IPS-NIHi11 (cell line): ENCODE measurements around the gene FNBP1.
"Not testable (repeated sequence)": the region's sequence is repeated elsewhere in the genome, so short reads cannot be mapped to it uniquely, and the experiment has no call there.

Experiments
- DNase-seq: peaks from one replicate; pipeline ENCODE4 v3.0.0; 2012; ENCODE audit warnings: mixed read lengths, low spot score

The FNBP1 gene

GRCh38 chr9:129952337-129952736, 90.7 kb downstream of the FNBP1 start:
- DNase-seq: no peak

DNA sequence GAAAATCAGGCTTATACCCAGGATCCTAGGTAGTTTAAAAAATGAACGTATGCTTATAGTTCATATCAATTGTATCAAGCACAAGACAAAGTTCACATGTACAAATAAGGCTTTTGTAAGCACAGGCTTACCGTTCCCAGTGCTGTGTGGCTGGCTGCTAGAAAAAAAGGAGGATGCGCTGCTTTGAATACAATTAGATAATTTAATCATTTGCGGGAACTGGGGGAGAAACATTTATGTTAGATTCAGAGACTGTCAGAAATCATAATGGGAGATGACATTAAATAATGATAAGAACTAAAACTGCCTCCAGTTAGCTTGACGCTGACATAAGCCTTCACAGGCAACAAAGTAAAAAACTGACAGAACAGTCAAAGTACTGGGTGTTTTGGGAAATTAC, 93.2 kb downstream of the FNBP1 start:
- no peak for DNase-seq

- DNase-seq: not testable (repeated sequence)
These were observed 94.4 kb downstream of the FNBP1 start for GRCh38 chr9:129948626-129949025.

DNA sequence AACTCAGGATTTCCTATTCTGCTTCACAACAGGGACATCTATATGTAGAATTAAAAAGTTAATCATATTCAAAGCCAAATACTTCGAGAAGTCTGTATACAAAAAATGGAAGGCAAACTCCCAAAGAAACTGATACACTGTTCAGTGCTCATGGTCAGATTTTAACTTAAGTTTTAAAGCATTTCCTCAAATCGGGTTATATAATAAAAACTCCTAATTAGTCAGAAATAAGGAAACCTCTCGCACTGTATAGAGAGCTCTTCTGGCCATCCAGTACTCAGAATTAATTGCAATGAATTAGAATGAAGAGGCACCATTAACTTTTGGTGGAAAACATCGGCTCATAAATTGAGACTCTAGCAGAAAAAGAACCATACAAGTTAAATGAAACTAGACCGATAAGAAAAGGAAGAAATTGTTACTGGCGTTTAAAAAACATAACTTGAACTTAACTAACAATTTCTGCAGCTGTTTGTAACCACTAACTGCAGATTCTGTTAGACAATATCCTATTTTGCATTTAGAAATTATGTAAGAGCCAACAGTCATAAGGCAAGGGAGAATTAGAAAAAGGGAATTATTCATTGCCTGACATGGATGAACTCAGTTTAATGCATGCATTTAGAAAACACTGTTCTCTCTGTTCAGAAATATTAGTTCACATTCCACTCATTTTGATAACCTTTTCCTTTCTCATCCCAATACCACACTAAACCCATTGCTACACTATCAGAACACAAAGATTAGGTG, 96.6 kb downstream of the FNBP1 start:
- no peak for DNase-seq

GRCh38 chr9:129945314-129945713, 97.7 kb downstream of the FNBP1 start:
- no peak for DNase-seq

DNA sequence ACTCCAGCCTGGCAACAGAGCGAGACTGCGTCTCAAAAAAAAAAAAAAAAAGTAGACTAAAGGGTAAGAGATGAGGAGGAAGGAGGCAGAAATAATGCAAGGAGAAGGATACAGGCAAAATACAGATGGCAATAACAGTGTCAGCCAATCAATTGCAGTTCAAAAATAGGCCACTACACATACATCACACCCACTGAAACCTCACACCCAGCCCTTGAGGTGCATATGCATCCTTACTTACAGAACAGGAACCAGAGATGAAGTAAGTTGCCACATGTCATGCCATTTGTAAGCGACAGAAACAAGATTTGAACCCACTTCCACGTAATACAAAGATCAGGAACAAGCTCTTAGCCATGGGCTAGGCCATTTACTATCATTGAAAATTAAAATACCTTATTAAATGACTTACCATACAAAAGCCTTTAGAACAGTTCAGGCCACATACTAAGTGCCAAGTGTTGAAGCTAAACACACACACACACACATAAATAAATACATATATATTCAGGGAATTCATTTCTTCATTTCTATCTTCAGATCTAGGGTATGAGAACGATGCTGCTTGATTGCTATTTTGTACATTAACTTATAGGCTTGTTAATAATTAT, 98.4 kb downstream of the FNBP1 start:
- no peak for DNase-seq

GRCh38 chr9:129939431-129939830, 103.6 kb downstream of the FNBP1 start:
- DNase-seq: no peak

GRCh38 chr9:129938291-129938979, 104.6 kb downstream of the FNBP1 start:
- peak; percentile 27 for DNase-seq

GRCh38 chr9:129937879-129938278, 105.1 kb downstream of the FNBP1 start:
- DNase-seq: not testable (repeated sequence)

- peak; percentile 30 for DNase-seq
These were observed 106.8 kb downstream of the FNBP1 start for GRCh38 chr9:129936222-129936621.

GRCh38 chr9:129934780-129935179, 108.2 kb downstream of the FNBP1 start:
- no peak for DNase-seq

DNA sequence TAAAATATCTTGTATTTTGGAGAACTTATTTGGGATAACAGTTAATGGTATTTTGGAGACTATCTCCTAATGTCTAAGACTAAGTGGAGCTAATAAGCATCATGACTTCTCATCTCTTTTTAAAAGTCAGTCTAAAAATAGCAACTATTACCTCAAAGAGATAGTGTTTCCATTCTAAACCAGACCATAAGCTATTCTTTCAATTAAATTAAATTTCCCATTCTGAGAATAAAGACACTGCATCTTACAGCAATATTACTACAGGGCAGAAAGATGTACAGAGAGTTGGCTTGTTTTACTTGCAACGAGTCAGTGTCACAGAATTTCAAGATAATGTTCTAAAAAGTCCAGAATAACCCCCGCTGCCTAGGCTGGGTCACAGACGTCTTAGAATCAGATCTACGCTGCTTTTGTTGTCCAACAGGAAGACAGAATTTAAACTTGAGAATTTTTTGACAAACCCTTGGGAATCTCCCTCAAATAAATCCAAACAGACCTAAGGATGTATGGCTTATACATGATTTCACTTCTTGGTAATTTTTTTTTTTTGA, 108.9 kb downstream of the FNBP1 start:
- DNase-seq: no peak

GRCh38 chr9:129933185-129934040, 109.6 kb downstream of the FNBP1 start:
- DNase-seq: no peak

- peak; percentile 23 for DNase-seq
These were observed 110.5 kb downstream of the FNBP1 start for GRCh38 chr9:129932303-129933151.

DNA sequence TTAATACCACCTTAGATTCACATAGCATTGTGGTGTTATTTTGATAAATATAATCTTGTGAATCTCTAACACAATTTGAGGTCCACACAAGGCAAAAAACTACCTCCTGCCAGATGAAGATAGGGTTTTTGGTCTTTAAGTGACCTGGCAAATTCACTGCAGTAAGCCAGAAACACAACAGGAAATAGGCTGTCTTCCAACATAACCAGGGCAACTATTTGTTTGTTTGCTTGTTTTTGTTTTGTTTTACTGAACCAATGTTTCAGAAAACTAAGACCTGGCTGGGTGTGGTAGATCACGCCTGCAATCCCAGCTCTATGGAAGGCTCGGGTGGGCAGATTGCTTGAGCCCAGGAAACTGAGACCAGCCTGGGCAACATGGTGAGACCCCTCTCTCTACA, 112.2 kb downstream of the FNBP1 start:
- no peak for DNase-seq

DNA sequence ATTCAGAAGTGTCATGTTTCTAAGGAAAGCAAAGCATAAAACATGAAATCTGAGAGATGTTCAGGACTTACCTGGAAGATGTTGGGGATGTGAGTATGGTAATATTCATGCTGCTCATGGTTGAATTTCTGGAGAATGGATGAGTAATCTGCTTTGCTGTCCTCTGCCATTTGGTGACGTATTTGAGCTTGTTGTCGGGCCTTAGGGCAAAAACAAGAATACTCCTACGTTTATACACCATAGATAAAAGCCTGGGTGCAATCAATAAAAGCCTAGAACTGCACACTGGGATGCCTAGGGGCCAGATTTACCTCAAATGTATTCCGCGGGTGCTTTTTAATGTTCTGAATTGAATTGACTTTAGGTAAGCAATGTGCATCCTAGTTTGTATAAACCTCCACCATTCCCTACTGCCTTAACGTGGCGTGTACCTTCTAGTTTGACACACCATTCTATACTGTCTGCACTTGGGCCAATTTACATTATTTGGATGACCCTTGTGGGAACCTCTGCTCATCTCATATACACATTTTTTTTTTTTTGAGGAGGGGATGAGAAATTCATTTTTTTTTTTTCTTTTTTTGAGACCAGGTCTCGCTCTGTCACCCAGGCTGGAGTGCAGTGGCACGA, 113.4 kb downstream of the FNBP1 start:
- no peak for DNase-seq

DNA sequence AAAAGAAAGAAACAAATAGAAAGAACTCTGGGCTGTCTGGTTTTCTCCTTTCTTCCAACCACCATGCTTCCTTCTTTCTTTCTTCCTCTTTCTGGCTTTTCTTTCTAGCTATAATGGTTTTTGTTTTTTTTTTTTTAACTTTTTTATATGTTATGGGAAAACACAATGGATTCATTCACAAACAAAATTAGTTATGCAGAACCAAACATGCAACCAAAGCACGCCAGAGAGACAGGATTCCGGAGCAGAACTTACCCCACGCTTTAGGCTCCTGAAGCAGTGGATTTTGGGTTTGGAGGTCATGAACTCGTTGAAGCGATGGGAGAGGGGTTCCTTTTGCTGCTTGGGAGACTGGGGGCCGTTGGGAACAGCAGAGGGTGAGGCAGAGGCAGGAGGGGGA, 119.4 kb downstream of the FNBP1 start:
- DNase-seq: no peak

DNA sequence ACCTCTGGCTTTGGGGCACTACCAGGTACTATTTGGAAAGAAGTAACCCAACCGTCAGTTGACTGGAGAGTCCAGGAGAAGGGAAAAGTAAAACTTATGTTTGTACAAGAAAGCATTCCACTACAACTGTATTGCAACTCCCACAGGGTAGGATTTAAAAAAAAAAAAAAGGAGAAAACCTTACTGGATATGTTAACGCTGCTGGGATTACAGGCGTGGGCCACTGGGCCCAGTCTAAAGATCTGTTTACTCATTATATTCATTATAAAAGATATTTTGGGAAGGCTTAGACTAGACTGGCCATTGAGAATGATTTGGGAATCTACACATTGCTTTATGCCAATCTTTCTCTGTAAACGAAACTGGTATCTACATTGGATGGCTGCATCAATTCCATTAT, 121.1 kb downstream of the FNBP1 start:
- DNase-seq: no peak

- DNase-seq: no peak
These were observed 123.1 kb downstream of the FNBP1 start for GRCh38 chr9:129919841-129920240.

GRCh38 chr9:129919277-129919676, 123.7 kb downstream of the FNBP1 start:
- DNase-seq: no peak
